Colonic mucosa (tissue), 4 donors: ENCODE data around the gene PRKCA. TPM values are rescaled to one million over a fixed set of nuclear protein-coding genes. Genes with fewer than 3 reads are reported as not detected.

Experiments used
- DNase-seq: peaks from one replicate; pipeline ENCODE4 v3.0.0-alpha.2; 2020
- H3K27ac ChIP-seq: fragments of 200-600 bp; one replicate; pipeline ENCODE4 v1.8.0; 2021
- H3K27me3 ChIP-seq: fragments of 200-600 bp; one replicate; pipeline ENCODE4 v1.8.0; 2021
- H3K36me3 ChIP-seq: fragments of 200-600 bp; one replicate; pipeline ENCODE4 v1.8.0; 2021
- H3K4me1 ChIP-seq: fragments of 200-600 bp; one replicate; pipeline ENCODE4 v1.8.0; 2021; ENCODE audit warnings: mild to moderate bottlenecking
- H3K4me3 ChIP-seq: fragments of 200-600 bp; one replicate; pipeline ENCODE4 v1.8.0; 2021
- H3K9ac ChIP-seq, 2 donors: one replicate each; pipeline ENCODE4 v1.7.0; 2013; ENCODE audit warnings: control low read depth in 2 of 2, low read depth in 2 of 2, low read length in 2 of 2
- H3K9me3 ChIP-seq: fragments of 200-600 bp; one replicate; pipeline ENCODE4 v1.8.0; 2021
- CTCF ChIP-seq: fragments of 200-600 bp; IDR thresholded peaks from one replicate; pipeline ENCODE4 v1.8.0; 2022; ENCODE audit warnings: antibody characterized with exemption, mild to moderate bottlenecking
- intact Hi-C: fragments of 100-400 bp; cut with DNase I; formaldehyde crosslinking; loops from one replicate; pipeline ENCODE4 v1.14.1; 2022
- microRNA-seq: library from miRNA; unstranded; fragments of <30 nt; microRNA quantifications from one replicate; pipeline ENCODE4, GENCODE V29; 2019
- total RNA-seq, 2 donors: library from RNA; stranded (reverse); fragmentation: NEBNext Ultra II Directional in 1 of 2; extraction: Animal tissue kit (Norgen Biotek cat#: 25700) in 1 of 2; gene quantifications; one replicate each; pipeline ENCODE4 v1.2.1, GENCODE V29; 2021
- donor health status: healthy.
- donor health status: DM: no; HTN: no; CAD: no.
- donor health status: DM: no; HTN: no; CAD: no.

The PRKCA gene
- total RNA-seq, 2 donors from 2014 or later = 40.0 to 41.8 TPM

- DNase-seq = no peak
- no peak overlapping the region for H3K4me3 ChIP-seq
- no peaks in the 10 kb centered on the region for H3K9me3 ChIP-seq
- H3K9ac ChIP-seq = no peak overlapping the region
- no peak for TF ChIP-seq CTCF
- H3K4me1 ChIP-seq = no peaks in the 10 kb centered on the region
- H3K36me3 ChIP-seq = no peaks in the 10 kb centered on the region
- no peaks in the 10 kb centered on the region for H3K27me3 ChIP-seq
- H3K27ac ChIP-seq = no peak overlapping the region
- intact Hi-C loops = no loop called here
Observed at GRCh38 chr17:66859353-66859752, 556.9 kb downstream of the PRKCA start.

GRCh38 chr17:66860204-66860603, 557.8 kb downstream of the PRKCA start:
- H3K4me1 ChIP-seq = no peaks in the 10 kb centered on the region
- H3K36me3 ChIP-seq = no peaks in the 10 kb centered on the region
- H3K9me3 ChIP-seq = no peaks in the 10 kb centered on the region
- no peak for DNase-seq
- intact Hi-C loops = no loop called here
- H3K4me3 ChIP-seq = no peak overlapping the region
- no peak overlapping the region for H3K9ac ChIP-seq
- no peak overlapping the region for H3K27ac ChIP-seq
- H3K27me3 ChIP-seq = no peaks in the 10 kb centered on the region
- no peak for TF ChIP-seq CTCF

Small RNA genes lying within 50 kb of the gene (microRNA-seq; reads per million reads assigned to microRNA genes)
- gene MIR634 = not detected

Other genes starting within 250 kb of the PRKCA start
- 1 to 10 TPM; 5.9 to 6.2 TPM for gene CEP112, start 110.5 kb upstream of the PRKCA start, total RNA-seq
- 1 to 10 TPM; 1.1 to 5.1 TPM for gene APOH, start 73.2 kb upstream of the PRKCA start, total RNA-seq